HCT116 (cell line): ENCODE measurements around the gene COL16A1. TPM values are rescaled to one million over a fixed set of nuclear protein-coding genes. Genes with fewer than 3 reads are reported as not detected.

Experiments used
- ATAC-seq: fragments of 200-7000 bp; cut with Tn5 transposase; 2 replicates; pipeline ENCODE4 v1.9.1; 2020; ENCODE audit warnings: mild to moderate bottlenecking, moderate library complexity
- BruUV-seq: library from RNA; stranded (reverse); fragments of 400-500 nt; replicated peaks from 2 replicates; lab custom pipeline; 2021; lab: Mats Ljungman, UMichigan
- CTCF ChIA-PET: fragments of 300-600 bp; sonication (Branson Sonifier 250); formaldehyde crosslinking; loops from one replicate; lab custom pipeline; 2021; ENCODE audit warnings: antibody characterized with exemption; lab: Charles Lee
- POLR2A ChIA-PET: fragments of 300-600, 350-600 bp; sonication (Branson Sonifier 250); formaldehyde crosslinking; loops from one replicate; lab custom pipeline; 2021; ENCODE audit warnings: antibody characterized with exemption; lab: Charles Lee
- RAD21 ChIA-PET, 2 experiments: fragments of 300-600 bp; sonication (Branson Sonifier 250); formaldehyde crosslinking; loops; one replicate each; lab custom pipeline; 2023; ENCODE audit warnings: low total read pairs in 2 of 2; ENCODE audit not compliant: uncharacterized antibody in 2 of 2, unreplicated experiment in 2 of 2, low non-redundant PET in 1 of 2; lab: Charles Lee
- DNase-seq: peaks from one replicate; pipeline ENCODE4 v3.0.0-alpha.2; 2010; ENCODE audit warnings: low read depth, low spot score
- H2AFZ ChIP-seq: fragments of 200-600 bp; shearing (Covaris generic), sonication (generic); 2 replicates; pipeline ENCODE4 v1.6.1; 2017; ENCODE audit warnings: low read depth, mixed run types, mixed read lengths, antibody characterized with exemption, low read length; ENCODE audit not compliant: poor library complexity, severe bottlenecking
- H3K27ac ChIP-seq: 2 replicates; pipeline ENCODE4 v1.5.1; 2012; ENCODE audit warnings: low read depth, low read length
- H3K27me3 ChIP-seq: fragments of 200-600 bp; sonication (generic); 2 replicates; pipeline ENCODE4 v1.6.1; 2016; ENCODE audit warnings: mixed run types, low read length, mixed read lengths; ENCODE audit not compliant: insufficient read depth
- H3K36me3 ChIP-seq, 2 experiments: fragments of 200-500 bp in 1 of 2; fragments of 200-600 bp in 1 of 2; sonication (Bioruptor generic) in 1 of 2; sonication (generic) in 1 of 2; 2 replicates each; pipeline versions ENCODE4 v1.5.1 to v1.6.1; 2014 to 2016; ENCODE audit warnings: low read length in 2 of 2, inconsistent platforms in 1 of 2, mixed read lengths in 1 of 2, mixed run types in 1 of 2; ENCODE audit not compliant: insufficient read depth in 2 of 2, control insufficient read depth in 1 of 2
- H3K4me1 ChIP-seq, 2 experiments: fragments of 200-600 bp in 1 of 2; sonication (generic) in 1 of 2; 2 replicates each; pipeline versions ENCODE4 v1.5.1 to v1.6.1; 2012 to 2017; ENCODE audit warnings: low read length in 2 of 2, inconsistent platforms in 1 of 2, mild to moderate bottlenecking in 1 of 2, mixed read lengths in 1 of 2, mixed run types in 1 of 2, moderate library complexity in 1 of 2; ENCODE audit not compliant: insufficient read depth in 2 of 2, control insufficient read depth in 1 of 2
- H3K4me2 ChIP-seq: fragments of 200-600 bp; sonication (generic); 2 replicates; pipeline ENCODE4 v1.6.1; 2017; ENCODE audit warnings: mixed run types, low read length, mixed read lengths
- H3K4me3 ChIP-seq, 2 experiments: fragments of 200-600 bp in 1 of 2; sonication (generic) in 1 of 2; replicated peaks in 1 of 2; 2 replicates each; pipeline ENCODE4 v1.5.1; 2011 to 2016; ENCODE audit warnings: low read length in 2 of 2, control low read depth in 1 of 2, low read depth in 1 of 2, mild to moderate bottlenecking in 1 of 2, mixed read lengths in 1 of 2, mixed run types in 1 of 2
- H3K79me2 ChIP-seq: fragments of 200-600 bp; sonication (generic); 2 replicates; pipeline ENCODE4 v1.6.1; 2017; ENCODE audit warnings: mild to moderate bottlenecking, mixed run types, low read length, moderate library complexity, mixed read lengths; ENCODE audit not compliant: insufficient read depth
- H3K9ac ChIP-seq: fragments of 200-600 bp; sonication (generic); 2 replicates; pipeline ENCODE4 v1.6.1; 2016; ENCODE audit warnings: low read length, mixed read lengths
- H3K9me2 ChIP-seq: fragments of 200-600 bp; sonication (generic), shearing (Covaris generic); 2 replicates; pipeline ENCODE4 v1.6.1; 2017; ENCODE audit warnings: mixed run types, mild to moderate bottlenecking, moderate library complexity; ENCODE audit not compliant: insufficient read depth
- H3K9me3 ChIP-seq, 2 experiments: fragments of 200-500 bp in 1 of 2; fragments of 200-600 bp in 1 of 2; sonication (Bioruptor generic) in 1 of 2; sonication (generic) in 1 of 2; 2 replicates each; pipeline ENCODE4 v1.6.1; 2014 to 2017; ENCODE audit warnings: low read length in 2 of 2, mixed read lengths in 2 of 2, inconsistent platforms in 1 of 2, low read depth in 1 of 2, mild to moderate bottlenecking in 1 of 2, mixed run types in 1 of 2, moderate library complexity in 1 of 2; ENCODE audit not compliant: control insufficient read depth in 1 of 2, insufficient read depth in 1 of 2
- H4K20me1 ChIP-seq: fragments of 200-600 bp; sonication (generic), shearing (Covaris generic); 2 replicates; pipeline ENCODE4 v1.6.1; 2017; ENCODE audit warnings: mixed run types, mild to moderate bottlenecking, moderate library complexity; ENCODE audit not compliant: insufficient read depth
- CBX3 ChIP-seq: IDR thresholded peaks from 2 replicates; pipeline ENCODE4 v1.6.1; 2012; ENCODE audit warnings: low read depth
- CEBPB ChIP-seq: IDR thresholded peaks from 2 replicates; pipeline ENCODE4 v1.6.1; 2012; ENCODE audit warnings: low read depth
- EGR1 ChIP-seq: IDR thresholded peaks from 2 replicates; pipeline ENCODE4 v1.6.1; 2012; ENCODE audit warnings: low read depth
- ELF1 ChIP-seq: IDR thresholded peaks from 2 replicates; pipeline ENCODE4 v1.6.1; 2012; ENCODE audit warnings: low read depth, borderline replicate concordance
- EZH2phosphoT487 ChIP-seq: fragments of 200-600 bp; IDR thresholded peaks from 2 replicates; pipeline ENCODE4 v1.6.1; 2018; ENCODE audit warnings: antibody characterized with exemption, borderline replicate concordance
- FOSL1 ChIP-seq: IDR thresholded peaks from 2 replicates; pipeline ENCODE4 v1.6.1; 2012; ENCODE audit warnings: low read depth
- RAD21 ChIP-seq: IDR thresholded peaks from 2 replicates; pipeline ENCODE4 v1.6.1; 2012; ENCODE audit warnings: low read depth, mild to moderate bottlenecking
- SP1 ChIP-seq: IDR thresholded peaks from 2 replicates; pipeline ENCODE4 v1.6.1; 2012; ENCODE audit warnings: low read depth
- TCF7L2 ChIP-seq: IDR thresholded peaks from 2 replicates; pipeline ENCODE4 v1.7.0; 2011; ENCODE audit warnings: borderline replicate concordance, inconsistent platforms; ENCODE audit not compliant: insufficient read depth, insufficient read length; ENCODE audit errors: extremely low read depth
- YY1 ChIP-seq: IDR thresholded peaks from 2 replicates; pipeline ENCODE4 v1.6.1; 2011; ENCODE audit warnings: low read length, low read depth, moderate library complexity, mild to moderate bottlenecking; ENCODE audit not compliant: insufficient replicate concordance; ENCODE audit errors: extremely low read depth
- ZFX ChIP-seq: fragments of 450-650 bp; IDR thresholded peaks from 2 replicates; pipeline ENCODE4 v1.6.1; 2017
- ZNF274 ChIP-seq: fragments of 200-500 bp; sonication (Bioruptor generic); IDR thresholded peaks from 2 replicates; pipeline ENCODE4 v1.6.1; 2014; ENCODE audit warnings: mild to moderate bottlenecking, low read depth, low read length, inconsistent platforms
- intact Hi-C: fragments of 100-400 bp; cut with micrococcal nuclease; formaldehyde crosslinking; loops from 2 replicates; pipeline ENCODE4 v1.10.0; 2022
- total RNA-seq: library from RNA; stranded (reverse); gene quantifications from one replicate; pipeline ENCODE4 v1.2.1, GENCODE V29; 2021; ENCODE audit not compliant: unreplicated experiment
- TF ChIP-seq, protein P1 (sequence below), 3 experiments: fragments of 200-600 bp in 1 of 3; sonication (generic) in 1 of 3; IDR thresholded peaks in 2 of 3; conservative IDR thresholded peaks in 1 of 3; 2 replicates each; pipeline ENCODE4 v1.5.1; 2012 to 2017; ENCODE audit warnings: low read depth in 2 of 3, low read length in 2 of 3, antibody characterized with exemption in 1 of 3, borderline replicate concordance in 1 of 3, control low read depth in 1 of 3, mild to moderate bottlenecking in 1 of 3, mixed read lengths in 1 of 3, mixed run types in 1 of 3, moderate library complexity in 1 of 3; ENCODE audit not compliant: insufficient read depth in 1 of 3
- TF ChIP-seq, protein P2 (sequence below): IDR thresholded peaks from 2 replicates; pipeline ENCODE4 v1.6.1; 2012
- TF ChIP-seq, protein P3 (sequence below): IDR thresholded peaks from 2 replicates; pipeline ENCODE4 v1.6.1; 2012

COL16A1 gene
- total RNA-seq, 1 experiment from 2014 or later: 2.2 TPM

- H3K4me2 ChIP-seq: no peak overlapping the region
- no peak for TF ChIP-seq CBX3
- TF ChIP-seq ZNF274: no peak
- no peak for TF ChIP-seq RAD21
- TF ChIP-seq ELF1: no peak
- no peak for TF ChIP-seq TCF7L2
- TF ChIP-seq YY1: no peak
- no peak for DNase-seq
- ATAC-seq: no peak
- no peaks in the 10 kb centered on the region for H3K9me2 ChIP-seq
- H3K4me3 ChIP-seq: no peak overlapping the region
- no peak overlapping the region for H3K9ac ChIP-seq
- no peaks in the 10 kb centered on the region for H3K79me2 ChIP-seq
- RAD21 ChIA-PET: no interaction called here
- H4K20me1 ChIP-seq: no peaks in the 10 kb centered on the region
- H3K4me1 ChIP-seq: no peaks in the 10 kb centered on the region; a peak in 1 of 4 replicates
- no peaks in the 10 kb centered on the region; the same call in 1 of the 2 replicates for H3K27me3 ChIP-seq
- intact Hi-C loops: no loop called here
- CTCF ChIA-PET: interaction anchor here (1.2 to 2.5 kb wide), 3 partner anchors 11 to 20 kb away, joined by 3 to 14 read pairs (median 4); no protein-coding TSS in a partner anchor
- no TSS peak for BruUV-seq
- H3K36me3 ChIP-seq: no peaks in the 10 kb centered on the region; a peak in 1 of 4 replicates
- POLR2A ChIA-PET: no interaction called here
- H2AFZ ChIP-seq: no peak overlapping the region
- no peaks in the 10 kb centered on the region for H3K9me3 ChIP-seq
- no peak overlapping the region for H3K27ac ChIP-seq
Measured at GRCh38 chr1:31725777-31726535, 22.1 kb upstream of the COL16A1 start.

GRCh38 chr1:31725134-31725533 lies 21.3 kb upstream of the COL16A1 start:
- no TSS peak for BruUV-seq
- Histone ChIP-seq H3K4me2 (no peak overlapping the region), H3K9ac (no peak overlapping the region), H3K79me2 (no peaks in the 10 kb centered on the region), H3K9me3 (no peaks in the 10 kb centered on the region), H3K9me2 (no peaks in the 10 kb centered on the region), H4K20me1 (no peaks in the 10 kb centered on the region), H3K27me3 (peaks cover 5% of the 10 kb centered on the region; the same call in 1 of the 2 replicates), H3K4me1 (no peaks in the 10 kb centered on the region; a peak in 1 of 4 replicates), H3K27ac (no peak overlapping the region), H3K4me3 (no peak overlapping the region), H3K36me3 (no peaks in the 10 kb centered on the region; a peak in 1 of 4 replicates), H2AFZ (no peak overlapping the region)
- CTCF ChIA-PET: interaction anchor here (1.5 to 2.5 kb wide), 2 partner anchors 10 to 21 kb away, joined by 4 to 14 read pairs; no protein-coding TSS in a partner anchor
- POLR2A ChIA-PET: no interaction called here
- intact Hi-C loops: no loop called here
- ATAC-seq: no peak; the same call in 1 of the 2 replicates
- RAD21 ChIA-PET: no interaction called here
- DNase-seq: no peak
- TF ChIP-seq, protein P1, sequence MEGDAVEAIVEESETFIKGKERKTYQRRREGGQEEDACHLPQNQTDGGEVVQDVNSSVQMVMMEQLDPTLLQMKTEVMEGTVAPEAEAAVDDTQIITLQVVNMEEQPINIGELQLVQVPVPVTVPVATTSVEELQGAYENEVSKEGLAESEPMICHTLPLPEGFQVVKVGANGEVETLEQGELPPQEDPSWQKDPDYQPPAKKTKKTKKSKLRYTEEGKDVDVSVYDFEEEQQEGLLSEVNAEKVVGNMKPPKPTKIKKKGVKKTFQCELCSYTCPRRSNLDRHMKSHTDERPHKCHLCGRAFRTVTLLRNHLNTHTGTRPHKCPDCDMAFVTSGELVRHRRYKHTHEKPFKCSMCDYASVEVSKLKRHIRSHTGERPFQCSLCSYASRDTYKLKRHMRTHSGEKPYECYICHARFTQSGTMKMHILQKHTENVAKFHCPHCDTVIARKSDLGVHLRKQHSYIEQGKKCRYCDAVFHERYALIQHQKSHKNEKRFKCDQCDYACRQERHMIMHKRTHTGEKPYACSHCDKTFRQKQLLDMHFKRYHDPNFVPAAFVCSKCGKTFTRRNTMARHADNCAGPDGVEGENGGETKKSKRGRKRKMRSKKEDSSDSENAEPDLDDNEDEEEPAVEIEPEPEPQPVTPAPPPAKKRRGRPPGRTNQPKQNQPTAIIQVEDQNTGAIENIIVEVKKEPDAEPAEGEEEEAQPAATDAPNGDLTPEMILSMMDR (IDR thresholded peaks at IDR 0.05 in 2 of 3, conservative IDR thresholded peaks at IDR 0.05 in 1 of 3; ENCODE audit: borderline replicate concordance in 1 of 3, insufficient read depth in 1 of 3, low read depth in 2 of 3, low read length in 2 of 3): no peak
- TF ChIP-seq CEBPB (no peak), ZFX (no peak), TCF7L2 (no peak), ZNF274 (no peak), FOSL1 (no peak), ELF1 (no peak), SP1 (no peak), EZH2phosphoT487 (no peak), EGR1 (no peak)
- TF ChIP-seq, protein P2, sequence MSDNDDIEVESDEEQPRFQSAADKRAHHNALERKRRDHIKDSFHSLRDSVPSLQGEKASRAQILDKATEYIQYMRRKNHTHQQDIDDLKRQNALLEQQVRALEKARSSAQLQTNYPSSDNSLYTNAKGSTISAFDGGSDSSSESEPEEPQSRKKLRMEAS: no peak
- TF ChIP-seq, protein P3, sequence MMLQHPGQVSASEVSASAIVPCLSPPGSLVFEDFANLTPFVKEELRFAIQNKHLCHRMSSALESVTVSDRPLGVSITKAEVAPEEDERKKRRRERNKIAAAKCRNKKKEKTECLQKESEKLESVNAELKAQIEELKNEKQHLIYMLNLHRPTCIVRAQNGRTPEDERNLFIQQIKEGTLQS: no peak
